ENCODE data around the gene DAGLB.
"Not testable (repeated sequence)": the region's sequence is repeated elsewhere in the genome, so short reads cannot be mapped to it uniquely, and the experiment has no call there.

DAGLB gene

DNA sequence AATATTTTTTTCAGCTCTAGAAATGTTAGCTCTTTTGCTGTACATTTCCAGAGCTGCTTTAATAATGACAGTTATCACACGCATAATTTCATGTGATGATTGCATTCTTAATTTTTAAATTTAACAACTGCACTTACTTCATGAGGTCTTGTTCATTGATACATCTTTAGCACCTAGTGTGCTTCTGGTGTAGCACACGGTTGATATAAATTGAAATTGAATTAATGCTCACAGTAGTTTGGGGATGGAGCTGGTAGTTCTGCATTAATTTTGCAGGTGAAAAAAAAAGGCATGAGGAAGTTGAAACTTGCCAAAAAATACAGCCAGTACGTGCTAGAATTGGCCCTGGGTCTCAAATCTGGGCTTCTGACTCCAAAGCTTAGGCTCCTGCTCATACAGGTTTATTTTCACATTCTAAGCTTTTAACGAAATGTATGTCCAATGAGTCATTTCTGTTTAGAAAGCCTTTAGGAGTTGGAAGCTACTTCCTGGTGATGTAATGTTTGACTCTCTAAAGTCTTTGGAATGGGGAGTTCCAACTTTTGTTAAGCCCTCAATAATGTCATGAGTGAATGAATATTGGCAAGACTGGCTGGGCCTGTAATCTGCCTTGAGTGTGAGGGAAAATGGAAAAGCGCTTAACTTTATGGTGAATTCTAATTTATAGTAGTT, 62.5 kb downstream of the DAGLB start:
- peaks cover 56% of the 10 kb centered on the region for H3K4me1 Mint-ChIP-seq
- no peak for ATAC-seq
- peak overlapping the region; percentile 61 for H3K27ac Mint-ChIP-seq
- no peaks in the 10 kb centered on the region for H3K27me3 Mint-ChIP-seq
- H3K36me3 Mint-ChIP-seq, result peaks cover 23% of the 10 kb centered on the region
- H3K9me3 Mint-ChIP-seq, result no peaks in the 10 kb centered on the region
- H3K4me3 Mint-ChIP-seq, result no peak overlapping the region

DNA sequence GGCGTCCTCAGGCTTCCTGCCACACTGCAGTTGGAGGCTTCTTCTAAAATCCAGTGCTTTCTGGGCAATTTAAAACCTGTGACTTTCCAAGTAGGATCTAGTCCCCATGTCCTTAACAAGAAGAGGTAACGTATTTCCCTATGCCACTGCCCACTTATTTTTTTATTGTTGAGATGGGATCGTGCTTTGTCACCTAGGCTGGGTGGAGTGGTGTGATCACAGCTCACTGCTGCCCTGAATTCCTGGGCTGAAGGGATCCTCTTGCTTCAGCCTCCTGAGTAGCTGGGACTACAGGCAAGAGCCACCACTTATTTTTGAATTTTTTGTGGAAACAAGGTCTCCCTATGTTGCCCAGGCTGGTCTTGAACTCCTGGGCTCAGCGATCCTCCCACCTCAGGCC, 63.4 kb downstream of the DAGLB start:
- Mint-ChIP-seq H3K27me3 (no peaks in the 10 kb centered on the region), H3K36me3 (peaks cover 28% of the 10 kb centered on the region), H3K9me3 (no peaks in the 10 kb centered on the region), H3K27ac (no peak overlapping the region), H3K4me1 (peaks cover 63% of the 10 kb centered on the region), H3K4me3 (no peak overlapping the region)
- no peak for ATAC-seq

DNA sequence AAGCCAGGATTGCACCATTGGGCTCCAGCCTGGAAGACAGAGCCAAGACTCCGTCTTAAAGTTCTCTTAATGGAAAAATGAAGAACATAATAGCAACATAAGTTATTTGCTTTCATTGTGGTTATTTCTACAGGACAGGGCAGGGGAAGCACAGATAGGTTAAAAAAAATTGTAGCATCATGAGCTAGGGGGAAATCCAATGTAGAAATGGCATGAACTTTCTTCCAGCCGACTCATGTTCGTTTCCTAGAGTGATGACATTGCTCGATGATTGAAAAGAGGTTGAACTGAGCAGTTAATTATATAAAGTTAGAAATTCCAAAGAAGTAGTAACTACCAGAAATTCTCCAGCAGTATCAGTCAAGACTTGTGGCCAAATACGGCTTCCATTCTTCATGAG, 64.9 kb downstream of the DAGLB start:
- Mint-ChIP-seq H3K27me3 (no peaks in the 10 kb centered on the region), H3K36me3 (peaks cover 24% of the 10 kb centered on the region), H3K9me3 (no peaks in the 10 kb centered on the region), H3K4me3 (peak overlapping the region; percentile 16), H3K27ac (peak overlapping the region; percentile 76), H3K4me1 (peaks cover 73% of the 10 kb centered on the region)
- peak; percentile 72 for ATAC-seq

DNA sequence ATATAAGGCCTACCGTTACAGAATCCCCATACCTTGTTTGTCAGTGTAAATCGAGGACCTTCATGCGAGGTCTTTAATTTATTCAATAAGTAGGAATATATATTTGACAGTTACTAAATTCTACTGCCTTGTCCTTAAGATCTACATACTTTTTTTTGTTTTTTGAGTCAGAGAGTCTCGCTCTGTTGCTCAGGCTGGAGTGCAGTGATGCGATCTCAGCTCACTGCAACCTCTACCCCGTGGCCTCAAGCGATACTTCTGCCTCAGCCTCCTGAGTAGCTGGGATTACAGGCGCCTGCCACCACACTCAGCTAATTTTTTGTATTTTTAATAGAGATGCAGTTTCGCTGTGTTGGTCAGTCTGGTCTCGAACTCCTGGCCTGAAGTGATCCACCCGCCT, 65.9 kb downstream of the DAGLB start:
- not testable (repeated sequence) for H3K27me3 Mint-ChIP-seq, H3K9me3 Mint-ChIP-seq, H3K4me3 Mint-ChIP-seq
- peaks cover 82% of the 10 kb centered on the region for H3K4me1 Mint-ChIP-seq
- ATAC-seq, result peak; percentile 41
- peaks cover 16% of the 10 kb centered on the region for H3K36me3 Mint-ChIP-seq
- H3K27ac Mint-ChIP-seq, result peak overlapping the region; percentile 76

DNA sequence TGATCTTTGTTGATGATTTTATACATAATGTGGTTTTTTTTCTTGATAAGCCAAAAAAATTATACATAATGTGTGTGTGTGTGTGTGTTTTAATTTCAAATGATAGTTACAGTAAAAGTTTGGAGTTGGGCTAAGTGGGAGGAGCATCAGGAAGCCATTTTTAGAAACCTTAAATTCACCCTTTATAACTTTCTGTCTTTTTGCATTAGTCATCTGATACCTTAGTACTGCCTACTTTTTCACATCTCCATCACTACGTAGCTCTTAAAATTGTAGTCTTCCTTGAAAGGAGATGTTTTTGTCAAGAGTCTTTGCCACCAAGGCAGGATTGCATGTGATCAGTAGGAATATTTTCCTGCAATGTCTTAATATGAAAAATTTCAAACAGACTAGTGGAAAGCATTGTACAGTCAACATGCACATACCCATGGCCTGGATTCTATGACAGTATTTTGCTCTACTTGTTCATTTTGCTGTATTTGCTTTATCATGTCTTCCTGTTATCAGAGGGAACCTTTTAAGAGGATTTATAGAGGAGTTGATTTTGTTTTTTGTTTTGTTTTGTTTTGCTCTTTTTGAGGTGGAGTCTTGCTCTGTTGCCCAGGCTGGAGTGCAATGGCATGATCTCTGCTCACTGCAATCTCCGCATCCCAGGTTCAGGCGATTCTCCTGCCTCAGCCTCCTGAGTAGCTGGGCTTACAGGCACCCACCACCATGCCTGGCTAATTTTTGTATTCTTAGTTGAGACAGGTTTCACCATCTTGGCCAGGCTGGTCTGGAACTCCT, 67.3 kb downstream of the DAGLB start:
- H3K4me1 Mint-ChIP-seq, result peaks cover 83% of the 10 kb centered on the region
- peaks cover 16% of the 10 kb centered on the region for H3K36me3 Mint-ChIP-seq
- ATAC-seq, result no peak
- peak overlapping the region; percentile 29 for H3K4me3 Mint-ChIP-seq
- H3K27me3 Mint-ChIP-seq, result no peaks in the 10 kb centered on the region
- peak overlapping the region; percentile 76 for H3K27ac Mint-ChIP-seq
- H3K9me3 Mint-ChIP-seq, result no peaks in the 10 kb centered on the region

DNA sequence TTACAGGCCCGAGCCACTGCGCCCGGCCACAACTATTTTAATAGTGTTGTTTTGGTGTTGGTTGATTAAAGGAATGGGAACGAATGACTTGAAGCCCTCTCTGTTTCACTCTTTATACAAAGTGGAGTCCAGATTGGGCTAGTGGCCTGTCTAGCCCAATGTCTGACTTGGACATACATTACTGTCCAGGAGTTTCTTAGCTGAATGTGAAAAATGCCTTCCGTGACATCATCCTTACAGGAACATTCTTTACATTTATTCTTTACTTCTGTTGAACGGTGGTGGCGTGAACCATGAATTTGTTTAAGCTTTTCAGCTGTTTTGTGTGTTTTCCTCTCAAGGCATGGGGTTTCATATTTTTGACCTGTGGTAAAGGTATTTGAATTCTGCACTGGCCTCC, 67.9 kb downstream of the DAGLB start:
- peak overlapping the region; percentile 76 for H3K27ac Mint-ChIP-seq
- peak overlapping the region; percentile 29 for H3K4me3 Mint-ChIP-seq
- no peaks in the 10 kb centered on the region for H3K9me3 Mint-ChIP-seq
- ATAC-seq, result no peak
- peaks cover 81% of the 10 kb centered on the region for H3K4me1 Mint-ChIP-seq
- peaks cover 16% of the 10 kb centered on the region for H3K36me3 Mint-ChIP-seq
- H3K27me3 Mint-ChIP-seq, result no peaks in the 10 kb centered on the region

DNA sequence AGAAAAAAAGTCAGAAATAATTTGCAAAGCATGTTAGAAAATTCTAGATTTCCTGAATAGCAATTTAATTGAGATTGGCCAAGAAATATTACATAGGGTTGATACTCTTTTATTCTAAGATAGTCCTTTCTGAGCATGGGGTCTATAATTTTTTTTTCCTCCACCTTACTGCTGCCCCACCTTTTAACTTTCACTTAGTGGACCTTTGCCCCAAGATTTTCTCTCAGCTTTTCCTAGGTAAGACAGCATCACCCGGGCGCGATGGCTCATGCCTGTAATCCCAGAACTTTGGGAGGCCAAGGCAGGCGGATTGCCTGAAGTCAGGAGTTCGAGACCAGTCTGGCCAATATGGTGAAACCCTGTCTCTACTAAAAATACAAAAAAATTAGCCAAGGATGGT, 69.2 kb downstream of the DAGLB start:
- H3K4me3 Mint-ChIP-seq, result not testable (repeated sequence)

DNA sequence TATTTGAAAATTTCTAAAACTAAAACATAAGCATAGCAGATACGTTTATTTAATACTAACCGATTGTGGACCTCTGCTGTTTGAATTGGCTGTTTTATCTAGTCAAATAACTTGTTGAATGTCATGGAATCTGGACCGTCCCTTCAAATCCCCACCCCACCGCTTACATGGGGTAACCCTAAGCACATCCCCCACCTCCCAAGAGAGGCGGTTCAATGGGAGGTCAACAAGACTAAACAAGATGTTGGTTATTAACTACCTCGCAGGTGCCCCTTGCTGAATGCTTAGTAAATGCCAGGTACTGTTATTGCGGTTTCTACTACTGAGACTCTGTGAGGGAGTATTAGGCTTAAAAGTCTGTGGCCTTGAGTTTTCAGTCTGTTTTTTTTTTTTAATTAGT, 70.9 kb downstream of the DAGLB start:
- Mint-ChIP-seq H3K36me3 (peaks cover 8% of the 10 kb centered on the region), H3K27me3 (no peaks in the 10 kb centered on the region), H3K9me3 (no peaks in the 10 kb centered on the region), H3K4me3 (peak overlapping the region; percentile 50), H3K27ac (no peak overlapping the region), H3K4me1 (peaks cover 62% of the 10 kb centered on the region)
- ATAC-seq, result no peak

More for the DNA sequence above, 69.2 kb downstream of the DAGLB start:
- H3K36me3 Mint-ChIP-seq, result peaks cover 16% of the 10 kb centered on the region
- ATAC-seq, H3K27ac Mint-ChIP-seq, H3K9me3 Mint-ChIP-seq, H3K27me3 Mint-ChIP-seq: not testable (repeated sequence)
- peaks cover 76% of the 10 kb centered on the region for H3K4me1 Mint-ChIP-seq

DNA sequence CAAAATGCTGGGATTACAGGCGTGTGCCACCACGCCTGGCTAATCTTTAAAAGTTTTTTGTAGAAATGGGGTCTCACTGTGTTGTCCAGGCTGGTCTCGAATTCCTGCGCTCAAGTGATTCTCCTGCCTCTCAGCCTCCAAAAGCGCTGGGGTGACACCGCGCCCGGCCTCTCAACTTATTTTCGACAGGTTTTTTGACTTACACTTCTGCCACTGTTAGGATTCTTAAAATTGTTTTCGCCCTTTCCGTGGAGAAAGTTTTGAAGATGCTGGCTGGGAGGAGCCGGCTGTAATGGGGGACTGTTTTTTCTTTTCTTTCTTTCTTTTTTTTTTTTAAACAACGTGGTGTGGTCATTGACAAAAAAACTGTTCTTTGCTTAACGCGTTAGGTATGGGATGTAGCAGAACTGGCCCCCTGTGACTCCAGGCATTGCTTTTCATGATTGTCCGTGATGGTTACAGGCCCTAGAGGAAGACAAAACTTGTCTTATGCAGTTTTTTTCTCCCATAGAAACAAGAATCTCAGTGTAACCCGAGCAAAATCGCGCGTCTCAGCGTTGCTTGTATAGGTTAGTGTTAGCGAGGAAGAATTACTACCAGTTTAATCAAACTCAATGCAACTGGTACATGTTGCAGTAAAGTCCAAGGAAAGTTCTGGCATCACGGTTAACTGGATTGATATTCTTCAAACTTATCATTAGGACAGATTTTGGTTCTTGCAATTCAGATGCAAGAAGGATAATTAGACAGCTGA, 72.2 kb downstream of the DAGLB start:
- ATAC-seq, result no peak

DNA sequence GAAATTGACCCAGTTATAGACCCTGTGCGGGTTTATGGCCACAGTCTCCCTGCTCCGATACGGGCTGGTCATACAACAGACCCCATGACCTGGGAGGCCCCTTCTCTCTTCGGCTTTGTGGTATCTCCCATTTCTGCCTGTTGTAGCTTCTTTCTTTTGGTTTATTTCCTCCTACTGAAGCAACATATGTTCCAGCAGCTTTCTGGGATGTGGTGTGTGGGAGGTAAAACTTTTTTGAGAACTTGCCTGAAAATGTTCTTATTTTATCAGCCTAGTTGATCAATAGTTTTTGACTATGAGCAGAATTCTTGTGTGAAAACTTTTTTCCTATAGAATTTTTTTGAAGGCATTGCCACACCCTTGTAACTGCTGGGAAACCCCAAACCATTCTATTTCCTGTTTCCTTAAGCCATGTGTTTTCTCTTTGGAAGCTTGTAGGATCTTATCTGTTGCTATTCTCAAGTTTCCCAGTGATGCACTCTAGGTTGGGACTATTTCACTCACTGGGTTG, 80.0 kb downstream of the DAGLB start:
- no peak overlapping the region for H3K27ac Mint-ChIP-seq
- no peaks in the 10 kb centered on the region for H3K36me3 Mint-ChIP-seq
- peaks cover 7% of the 10 kb centered on the region for H3K4me1 Mint-ChIP-seq
- no peak overlapping the region for H3K4me3 Mint-ChIP-seq
- ATAC-seq, result no peak
- no peaks in the 10 kb centered on the region for H3K9me3 Mint-ChIP-seq
- H3K27me3 Mint-ChIP-seq, result no peaks in the 10 kb centered on the region

More for the DNA sequence above, 72.2 kb downstream of the DAGLB start:
- Mint-ChIP-seq H3K27ac (peak overlapping the region; percentile 99), H3K4me1 (peaks cover 49% of the 10 kb centered on the region), H3K27me3 (no peaks in the 10 kb centered on the region), H3K4me3 (peak overlapping the region; percentile 91), H3K9me3 (no peaks in the 10 kb centered on the region), H3K36me3 (peaks cover 7% of the 10 kb centered on the region)

DNA sequence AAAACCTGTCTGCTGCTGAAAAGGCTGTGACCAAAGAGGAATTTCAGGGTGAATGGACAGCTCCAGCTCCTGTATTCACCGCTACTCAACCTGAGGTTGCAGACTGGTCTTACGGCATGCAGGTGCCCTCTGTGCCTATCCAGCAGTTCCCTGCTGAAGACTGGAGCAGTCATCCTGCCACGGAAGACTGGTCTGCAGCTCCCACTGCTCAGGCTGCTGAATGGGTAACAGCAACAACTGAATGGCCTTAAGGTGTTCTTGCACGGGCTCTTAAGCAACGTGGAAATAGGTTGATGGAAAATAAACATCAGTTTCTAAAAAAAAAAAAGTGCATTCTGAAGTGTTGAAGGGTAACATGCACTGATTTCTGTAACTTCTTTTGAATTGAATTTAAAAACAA, 82.3 kb downstream of the DAGLB start:
- H3K36me3 Mint-ChIP-seq, result no peaks in the 10 kb centered on the region
- H3K4me1 Mint-ChIP-seq, result peaks cover 14% of the 10 kb centered on the region
- H3K27me3 Mint-ChIP-seq, result no peaks in the 10 kb centered on the region
- ATAC-seq, result no peak
- no peak overlapping the region for H3K27ac Mint-ChIP-seq
- no peak overlapping the region for H3K4me3 Mint-ChIP-seq
- no peaks in the 10 kb centered on the region for H3K9me3 Mint-ChIP-seq

DNA sequence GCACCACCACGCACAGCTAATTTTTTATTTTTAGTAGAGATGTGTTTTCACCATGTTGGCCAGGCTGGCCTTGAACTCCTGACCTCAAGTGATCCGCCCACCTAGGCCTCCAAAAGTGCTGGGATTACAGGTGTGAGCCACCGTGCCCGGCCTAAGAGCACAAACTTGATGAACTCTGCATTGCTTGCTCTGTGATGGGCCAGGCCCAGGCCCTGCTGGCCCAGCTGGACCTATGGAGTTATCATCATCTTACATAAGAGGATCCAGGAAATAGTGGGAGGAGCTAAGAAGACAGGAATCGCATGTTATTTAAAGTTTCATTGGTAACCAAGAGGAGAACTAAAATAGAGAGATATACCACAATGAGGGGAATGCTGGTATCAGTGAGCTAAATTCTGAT, 86.9 kb downstream of the DAGLB start:
- Mint-ChIP-seq H3K9me3 (no peaks in the 10 kb centered on the region), H3K36me3 (no peaks in the 10 kb centered on the region), H3K27ac (peak overlapping the region; percentile 13), H3K27me3 (no peaks in the 10 kb centered on the region), H3K4me3 (no peak overlapping the region), H3K4me1 (peaks cover 7% of the 10 kb centered on the region)
- no peak for ATAC-seq

DNA sequence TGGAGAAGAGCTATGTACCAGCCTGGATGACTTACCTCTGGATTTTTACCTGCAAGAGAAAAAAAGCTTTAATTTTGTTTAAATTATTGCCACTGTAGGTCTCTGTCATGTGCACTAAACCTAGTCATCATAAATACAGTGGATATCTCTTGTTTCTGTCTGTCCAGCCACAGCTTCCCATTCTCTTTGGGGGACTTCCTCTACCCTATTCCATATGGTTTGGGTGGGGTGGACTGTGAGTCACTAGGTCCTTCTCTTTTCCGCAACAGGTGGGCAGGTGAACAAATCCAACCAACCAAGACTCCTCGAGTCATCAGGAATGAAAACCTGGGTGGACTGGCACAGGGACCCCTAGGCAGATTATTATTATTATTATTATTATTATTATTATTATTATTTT, 88.0 kb downstream of the DAGLB start:
- H3K27ac Mint-ChIP-seq, result no peak overlapping the region

More for the DNA sequence above, 88.0 kb downstream of the DAGLB start:
- Mint-ChIP-seq H3K4me3 (no peak overlapping the region), H3K27me3 (no peaks in the 10 kb centered on the region), H3K9me3 (no peaks in the 10 kb centered on the region), H3K36me3 (no peaks in the 10 kb centered on the region), H3K4me1 (peaks cover 7% of the 10 kb centered on the region)
- ATAC-seq, result no peak
